ENCODE results near the gene ZSWIM5. TPM values are rescaled to one million over a fixed set of nuclear protein-coding genes. Genes with fewer than 3 reads are reported as not detected.

ZSWIM5 gene
- total and polyA plus RNA-seq, 2 of the 8 experiments (the other 6 are each of a cell fraction or from before 2014, with no cell fraction given) = 2.5 to 3.9 TPM

DNA sequence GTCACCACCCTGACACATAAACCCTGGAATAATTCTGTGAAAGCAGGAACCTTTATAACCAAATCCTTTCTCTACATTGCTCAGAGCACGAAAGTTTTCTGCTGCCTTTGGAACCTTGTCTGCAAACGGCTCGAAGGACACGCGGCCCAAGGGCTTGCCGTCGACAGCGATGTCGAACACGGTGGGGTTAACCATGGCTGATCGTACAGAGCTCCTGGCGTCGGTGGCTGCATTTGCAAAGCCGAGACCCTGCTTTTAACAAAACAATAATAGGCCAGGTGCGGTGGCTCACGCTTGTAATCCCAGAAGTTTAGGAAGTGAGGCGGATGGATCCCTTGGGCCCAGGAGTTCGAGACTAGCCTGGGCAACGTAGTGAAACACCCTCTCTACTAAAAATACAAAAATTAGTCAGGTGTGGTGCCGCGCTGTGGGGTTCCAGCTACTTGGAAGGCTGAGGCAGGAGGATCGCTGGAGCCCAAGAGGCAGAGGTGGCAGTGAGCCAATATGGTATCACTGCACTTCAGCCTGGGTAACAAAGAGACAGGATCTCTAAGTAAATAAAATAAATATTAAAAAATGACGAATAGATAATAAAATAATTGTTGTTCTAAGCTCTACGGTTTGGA lies 217.8 kb downstream of the ZSWIM5 start:
- Histone ChIP-seq H3K9me3 (ENCODE audit: insufficient read depth in 2 of 2, low read depth in 1 of 2, low read length in 1 of 2) (no peaks in the 10 kb centered on the region; a peak in 1 of 4 replicates), H3K18ac (ENCODE audit: extremely low read depth, low read length) (no peak overlapping the region), H3K27ac (ENCODE audit: low read depth, low read length) (no peak overlapping the region), H3K4ac (replicated peaks; ENCODE audit: insufficient read length, low read depth, low read length) (no peak overlapping the region), H3K9ac (replicated peaks in 1 of 4; ENCODE audit: extremely low read depth in 1 of 4, low read depth in 3 of 4, low read length in 3 of 4) (no peak overlapping the region), H2BK15ac (ENCODE audit: low read length) (no peak overlapping the region), H4K20me1 (replicated peaks in 1 of 2; ENCODE audit: control insufficient read depth in 1 of 2, insufficient read depth in 2 of 2, low read length in 2 of 2) (no peaks in the 10 kb centered on the region), H3K4me3 (ENCODE audit: extremely low read depth in 1 of 4, insufficient read depth in 2 of 4, low read depth in 3 of 4, low read length in 4 of 4) (no peak overlapping the region), H3K23ac (ENCODE audit: insufficient read length) (no peak overlapping the region), H3K79me2 (ENCODE audit: control insufficient read depth in 1 of 2, insufficient read depth in 2 of 2, low read length in 2 of 2) (peaks cover 3 to 7% of the 10 kb centered on the region in 2 experiments; a peak in 2 of 4 replicates), H3K79me1 (ENCODE audit: low read depth, low read length) (peaks cover 4% of the 10 kb centered on the region), H4K8ac (ENCODE audit: extremely low read depth, insufficient read depth, low read length) (no peak overlapping the region), H2AK5ac (ENCODE audit: low read depth, low read length) (no peak overlapping the region), H3K36me3 (ENCODE audit: control insufficient read depth in 2 of 4, insufficient read depth in 4 of 4, low read length in 3 of 4) (no peaks in the 10 kb centered on the region), H3K23me2 (ENCODE audit: low read depth, low read length) (no peaks in the 10 kb centered on the region; the same call in 1 of the 2 replicates), H3K4me1 (replicated peaks in 1 of 4; ENCODE audit: control insufficient read depth in 3 of 4, insufficient read depth in 4 of 4, low read length in 3 of 4) (peaks cover 0 to 3% (median 3%) of the 10 kb centered on the region in 4 experiments; a peak in 5 of 7 replicates), H2BK12ac (ENCODE audit: low read depth, low read length) (no peak overlapping the region), H3K56ac (replicated peaks; ENCODE audit: insufficient read length, low read depth, low read length) (no peak overlapping the region), H4K91ac (replicated peaks; ENCODE audit: insufficient read length, low read length) (no peak overlapping the region), H2BK20ac (ENCODE audit: low read length) (no peak overlapping the region), H2BK120ac (replicated peaks; ENCODE audit: low read depth, low read length) (no peak overlapping the region), H3K27me3 (replicated peaks in 1 of 4; ENCODE audit: control insufficient read depth in 3 of 4, extremely low read depth in 1 of 4, insufficient read depth in 3 of 4, low read length in 3 of 4) (no peaks in the 10 kb centered on the region), H4K5ac (ENCODE audit: insufficient read length, low read depth, low read length) (no peak overlapping the region), H3K4me2 (ENCODE audit: insufficient read depth in 1 of 2, low read depth in 2 of 2, low read length in 2 of 2) (no peak overlapping the region), H2BK5ac (ENCODE audit: low read depth, low read length) (no peak overlapping the region), H3K14ac (ENCODE audit: insufficient read length) (no peak overlapping the region), H2AFZ (ENCODE audit: low read length) (no peak overlapping the region)
- ChIA-PET POLR2A (ENCODE audit: partially characterized antibody) (interaction anchor here (0.6 to 1.4 kb wide), 5 partner anchors 9 to 1541 kb away, joined by 4 to 6 read pairs (median 5); no protein-coding TSS in a partner anchor), CTCF (ENCODE audit: partially characterized antibody) (interaction anchor here (1.0 to 1.7 kb wide), 6 partner anchors 9 to 151 kb away, joined by 3 to 6 read pairs (median 4); no protein-coding TSS in a partner anchor)
- no peak for DNase-seq (ENCODE audit: low read depth in 1 of 2, low spot score in 2 of 2)
- WGBS, 2 experiments (ENCODE audit: extremely low coverage in 1 of 2, insufficient coverage in 1 of 2, insufficient read length in 1 of 2, insufficient replicate concordance in 2 of 2, low coverage in 1 of 2, low lambda C conversion rate in 2 of 2, missing lambda C conversion rate in 1 of 2) = 85% methylated on average over 24 of the region's 24 CpGs; no CpG with 5 or more reads in 1 of the 2 experiments
- no peak for FAIRE-seq
- TF ChIP-seq KDM1A (IDR thresholded peaks at IDR 0.05; ENCODE audit: borderline replicate concordance, low read length) = no peak
- no peak for TF ChIP-seq SAP30 (IDR thresholded peaks at IDR 0.05; ENCODE audit: insufficient read depth, insufficient replicate concordance, low read length)
- no peak for TF ChIP-seq CBX8 (IDR thresholded peaks at IDR 0.05; ENCODE audit: borderline replicate concordance, low read depth, low read length)
- no peak for TF ChIP-seq RBBP5 (IDR thresholded peaks at IDR 0.05; ENCODE audit: borderline replicate concordance, low read depth, low read length)
